Esophagus squamous epithelium (tissue), 4 donors: ENCODE results near the gene FOXP4.

Experiments used
- CTCF ChIP-seq, 6 experiments: fragments of 450-650 bp in 4 of 6; fragments of 200-600 bp in 2 of 6; sonication (generic) in 2 of 6; IDR thresholded peaks; one replicate each; pipeline ENCODE4 v1.5.1; 2016 to 2019; ENCODE audit warnings: antibody characterized with exemption in 6 of 6, mild to moderate bottlenecking in 4 of 6, moderate library complexity in 4 of 6
- POLR2A ChIP-seq, 4 donors: fragments of 450-650 bp; IDR thresholded peaks; one replicate each; pipeline ENCODE4 v1.6.1; 2017; ENCODE audit warnings: antibody characterized with exemption in 4 of 4, mild to moderate bottlenecking in 4 of 4, moderate library complexity in 3 of 4

- TF ChIP-seq CTCF (IDR thresholded peaks at IDR 0.05) (no peak), POLR2A (IDR thresholded peaks at IDR 0.05) (no peak)
Observed at GRCh38 chr6:41545247-41545702, 906 bp upstream of the FOXP4 start.
